Mammary epithelial cell (primary cell): ENCODE results near the gene CYP17A1.

Experiments
- CTCF ChIP-seq, 2 donors: IDR thresholded peaks in 1 of 2; conservative IDR thresholded peaks in 1 of 2; 2 replicates each; pipeline ENCODE4 v1.5.1; 2011 to 2012; ENCODE audit warnings: inconsistent platforms in 2 of 2, low read length in 2 of 2, mild to moderate bottlenecking in 2 of 2, control low read depth in 1 of 2, low read depth in 1 of 2; ENCODE audit not compliant: insufficient read depth in 1 of 2; ENCODE audit errors: extremely low read depth in 1 of 2
- EZH2 ChIP-seq: IDR thresholded peaks from 2 replicates; pipeline ENCODE4 v1.6.1; 2012; ENCODE audit warnings: low read length, inconsistent platforms, borderline replicate concordance

GRCh38 chr10:102801496-102801895, 35.7 kb downstream of the CYP17A1 start:
- TF ChIP-seq CTCF (conservative IDR thresholded peaks at IDR 0.05 in 1 of 2, IDR thresholded peaks at IDR 0.05 in 1 of 2; ENCODE audit: extremely low read depth in 1 of 2, insufficient read depth in 1 of 2, low read depth in 1 of 2, low read length in 2 of 2) (no peak), EZH2 (no peak)
